ENCODE measurements around the gene TRAPPC1. TPM values are rescaled to one million over a fixed set of nuclear protein-coding genes. Genes with fewer than 3 reads are reported as not detected.
A peak's percentile ranks its signal among the peaks of the same experiment; 100 is the strongest.

Gene TRAPPC1
- polyA plus RNA-seq, 1 donor, result 99.5 TPM

DNA sequence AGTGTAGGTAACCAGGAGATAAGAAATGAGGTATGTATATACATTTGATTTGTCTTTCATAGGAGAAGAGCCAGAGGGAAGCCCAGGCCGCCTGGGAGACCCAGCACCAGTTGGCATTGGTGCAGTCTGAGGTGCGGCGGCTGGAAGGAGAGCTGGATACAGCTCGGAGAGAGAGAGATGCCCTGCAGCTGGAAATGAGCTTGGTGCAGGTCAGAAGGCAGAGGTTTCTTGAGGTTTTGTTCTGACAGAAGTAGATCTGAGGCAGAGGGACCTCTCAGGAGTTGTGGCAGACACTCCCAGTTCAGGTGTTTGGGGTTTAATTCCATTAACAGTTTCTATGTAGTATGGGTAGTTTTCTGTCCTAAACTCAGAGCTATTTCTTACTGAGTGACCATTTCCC is 8.3 kb upstream of the TRAPPC1 start:
- DNase-seq, result no peak

DNA sequence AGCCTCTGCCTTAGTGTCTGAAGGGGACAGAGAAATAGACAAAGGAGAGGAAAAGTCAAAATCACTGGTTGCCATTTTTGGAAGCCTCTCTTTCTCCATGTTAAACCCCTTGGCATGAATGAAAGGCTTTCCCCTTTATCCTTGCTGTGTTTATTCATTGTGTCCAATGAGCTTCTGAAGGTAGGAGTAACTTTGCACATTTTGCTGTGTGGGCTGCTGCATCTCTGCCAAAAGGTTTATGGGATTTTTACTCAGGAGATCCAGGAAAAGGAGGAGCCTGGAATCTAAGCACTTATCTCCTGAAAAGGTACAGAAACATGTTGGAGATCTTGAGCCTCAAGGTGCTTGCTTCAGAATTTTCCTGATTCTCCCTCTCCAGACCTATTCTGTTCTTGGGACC is 4.1 kb upstream of the TRAPPC1 start:
- no peak for DNase-seq

DNA sequence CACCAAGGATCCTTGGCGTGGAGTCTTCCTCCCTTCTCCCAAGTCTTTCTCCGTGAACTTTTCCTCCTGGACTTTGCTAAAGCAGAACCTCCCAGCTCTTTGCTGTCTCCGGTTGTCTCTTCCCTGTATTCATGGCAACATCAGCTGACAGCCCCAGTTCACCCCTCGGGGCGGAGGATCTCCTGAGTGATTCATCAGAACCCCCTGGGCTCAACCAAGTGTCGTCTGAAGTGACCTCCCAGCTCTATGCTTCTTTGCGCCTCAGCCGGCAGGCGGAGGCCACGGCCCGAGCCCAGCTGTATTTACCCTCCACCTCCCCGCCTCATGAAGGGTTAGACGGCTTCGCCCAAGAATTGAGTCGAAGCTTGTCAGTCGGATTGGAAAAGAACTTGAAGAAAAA is 1.2 kb upstream of the TRAPPC1 start:
- no peak for DNase-seq

DNA sequence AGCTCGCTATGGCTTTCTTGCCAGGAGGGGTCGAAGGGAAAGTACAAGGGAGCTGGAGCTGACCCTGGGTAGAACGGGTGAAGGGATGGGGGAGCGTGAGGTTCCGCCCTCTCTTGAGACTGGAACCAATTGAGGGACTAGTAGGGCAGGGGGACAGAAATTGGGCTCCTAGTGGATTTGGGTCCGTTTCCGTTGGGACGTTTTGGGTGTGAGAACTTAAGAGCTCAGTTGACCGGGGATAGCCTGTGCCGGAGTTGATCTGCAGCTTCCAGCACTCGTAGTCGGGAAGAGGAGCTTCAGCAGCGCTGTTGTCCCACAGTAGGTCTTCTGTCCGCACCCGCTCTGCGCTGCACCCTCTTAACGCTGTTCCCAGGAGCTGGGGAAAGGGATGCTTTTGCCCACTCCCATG is 741 bp upstream of the TRAPPC1 start:
- peak; percentile 48 for DNase-seq

DNA sequence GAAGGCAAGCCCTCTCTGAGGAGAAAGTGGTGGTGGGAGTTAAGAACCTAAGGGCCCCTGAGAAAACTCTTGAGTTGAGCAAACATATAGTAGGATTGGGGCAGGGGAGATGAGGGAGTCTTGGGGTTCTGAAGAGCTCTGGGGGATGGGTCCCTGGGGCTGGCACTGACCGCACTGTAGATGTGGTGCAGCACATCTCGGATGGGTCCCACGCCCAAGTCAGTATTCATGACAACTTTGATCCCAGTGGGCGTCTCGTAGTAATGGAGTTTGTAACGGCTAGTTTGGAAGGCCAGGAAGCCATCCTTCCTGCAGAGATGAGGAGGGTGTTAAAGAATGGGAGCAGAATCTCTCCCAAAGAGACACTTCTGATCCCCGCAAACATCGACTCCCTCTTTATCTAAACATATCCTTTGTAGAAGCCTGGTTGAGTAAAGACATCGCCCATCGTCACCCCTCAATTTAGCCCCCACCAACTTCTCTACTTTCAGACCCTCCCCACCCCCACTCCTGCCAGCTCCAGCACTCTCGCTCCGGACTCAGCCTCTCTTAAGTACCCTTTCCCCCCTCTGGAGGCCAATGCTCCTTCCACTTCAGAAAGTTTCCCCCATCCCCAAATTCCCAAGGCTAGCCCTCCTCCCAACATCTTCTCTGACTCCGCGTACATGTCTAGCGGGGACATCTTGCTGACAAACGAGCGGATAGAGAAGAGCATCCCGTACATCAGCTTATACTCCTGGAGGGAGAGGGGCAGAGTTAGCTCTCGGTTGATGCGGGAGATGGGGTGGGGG is 710 bp downstream of the TRAPPC1 start:
- no peak for DNase-seq

DNA sequence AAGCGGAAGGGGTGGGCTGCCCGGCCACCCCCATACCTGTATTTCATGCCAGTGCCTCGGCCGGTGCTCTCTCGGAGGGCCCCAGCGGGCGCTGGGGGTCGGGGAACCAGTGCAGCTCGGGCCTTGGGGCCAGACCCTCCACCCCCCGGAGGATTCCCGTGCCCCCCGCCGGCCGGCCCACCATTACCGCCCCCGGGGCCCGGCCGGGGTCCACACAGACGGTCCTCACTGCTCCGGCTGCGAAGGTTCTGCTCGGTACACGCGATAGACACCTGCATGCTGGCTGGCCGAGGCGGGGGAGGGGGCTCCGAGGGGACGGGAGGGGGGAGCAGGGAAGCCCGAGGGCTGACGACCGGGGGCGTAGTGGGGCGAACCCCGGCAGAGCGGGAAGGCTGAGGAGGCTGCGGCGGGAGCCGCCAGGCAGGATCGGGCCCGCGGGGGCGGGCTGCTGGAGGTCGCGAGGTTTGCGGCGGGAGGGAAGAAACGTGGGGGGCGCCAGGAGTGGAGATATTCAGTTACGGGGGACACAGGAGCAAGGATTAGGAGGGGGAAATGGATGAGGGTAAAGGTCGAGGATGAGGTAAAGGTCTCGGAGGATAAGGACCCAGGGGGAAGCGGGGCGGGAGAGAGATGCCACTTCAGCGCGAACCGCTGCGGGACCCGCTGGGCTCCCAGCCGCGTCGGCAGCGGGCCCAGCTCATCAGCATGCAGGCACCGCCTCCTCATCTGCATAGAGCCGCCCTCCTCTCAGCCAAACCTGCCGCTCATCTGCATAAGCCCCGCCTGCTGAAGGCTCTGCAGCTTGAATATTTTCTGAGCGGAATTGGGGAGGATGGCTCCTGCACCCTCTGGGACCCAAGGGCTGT is 2.4 kb downstream of the TRAPPC1 start, which contains the start of gene KCNAB3:
TSS of gene KCNAB3 (minus strand) at position 699 of the 866 bp plus-strand sequence. CDS start at position 278, 421 bp downstream.
- peak; percentile 85 for DNase-seq

DNA sequence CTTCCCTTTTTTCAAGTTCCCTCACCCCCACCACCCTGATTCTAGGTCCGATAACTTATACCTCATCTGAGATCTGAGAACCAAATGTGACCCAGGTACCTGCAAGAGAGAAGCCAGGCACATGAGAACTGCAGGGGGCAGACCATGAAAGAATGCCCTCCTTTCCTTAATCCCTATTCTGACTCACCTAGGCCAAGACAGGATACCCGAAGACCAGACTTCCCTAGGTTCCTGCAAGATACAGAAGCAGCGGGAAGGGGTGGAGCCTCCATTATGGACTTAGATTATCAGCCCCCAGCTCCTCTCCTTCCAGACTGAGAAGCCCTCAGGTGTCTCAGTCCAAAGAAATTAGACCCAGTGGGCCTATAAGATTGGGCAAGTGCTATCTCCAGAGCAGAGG is 4.2 kb downstream of the TRAPPC1 start:
- no peak for DNase-seq

DNA sequence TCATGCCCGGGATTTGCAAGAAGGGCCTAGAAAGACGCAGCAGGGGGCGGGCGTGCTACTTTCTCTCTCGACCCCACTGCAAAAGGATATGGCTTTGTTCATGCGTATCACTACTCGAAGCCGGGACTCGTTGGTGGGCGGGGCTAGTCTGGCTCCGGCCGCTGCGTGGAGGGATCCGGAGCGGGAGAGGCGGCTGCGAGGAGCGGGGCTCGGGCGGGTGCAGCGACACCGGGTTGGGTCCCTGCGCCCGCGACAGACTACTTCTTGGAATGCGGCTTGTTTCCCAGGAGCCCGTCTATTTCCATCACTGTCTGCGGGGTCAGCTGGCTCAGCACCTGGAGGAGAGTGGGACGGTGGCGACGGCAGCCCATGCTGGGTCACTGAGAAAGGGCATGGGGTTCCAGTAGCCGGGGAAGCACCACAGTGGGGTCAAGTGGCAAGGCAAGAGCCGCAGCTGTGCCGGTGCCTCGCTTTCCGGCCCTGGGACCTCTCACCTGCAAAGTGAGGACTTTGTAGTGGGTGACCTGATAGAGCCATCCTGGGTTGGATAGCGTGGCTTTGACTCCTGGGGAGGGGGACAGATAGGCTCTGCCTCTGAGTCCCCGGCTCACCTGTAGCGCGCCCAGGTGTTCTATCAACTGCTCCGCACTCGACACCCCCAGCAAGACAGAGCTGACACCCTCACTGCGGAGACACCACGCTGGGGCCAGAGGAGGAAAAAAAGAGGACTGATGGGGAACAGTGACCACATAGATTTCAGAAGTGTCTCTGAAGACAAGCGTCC is 8.7 kb downstream of the TRAPPC1 start:
- peak; percentile 91 for DNase-seq

DNA sequence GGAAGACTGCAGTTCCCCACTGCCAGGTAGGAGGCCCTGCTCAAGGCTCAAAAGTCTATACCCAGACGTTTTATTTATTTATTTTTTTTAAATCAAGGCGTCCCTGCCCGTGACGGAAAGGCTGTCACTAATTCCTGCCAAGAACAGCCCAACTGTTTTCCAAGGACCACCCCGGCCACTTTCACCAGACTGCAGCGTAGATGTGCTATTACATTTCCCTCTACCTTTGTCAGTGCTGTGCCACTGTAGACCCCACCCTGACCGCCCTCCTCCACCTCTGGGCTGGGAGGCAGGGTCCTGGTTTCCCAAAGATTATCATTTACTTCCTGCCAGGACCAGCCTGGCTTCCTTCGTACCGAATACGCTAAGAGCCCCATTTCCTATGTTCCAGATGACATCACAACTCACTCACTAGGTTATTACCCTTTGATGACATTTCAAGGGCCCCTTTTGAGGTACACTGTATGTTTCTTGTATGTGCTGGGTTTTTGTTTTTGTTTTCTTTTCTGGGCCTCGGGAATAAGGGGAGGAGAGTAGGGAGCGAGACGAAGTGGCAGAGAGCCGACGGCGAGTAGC is 9.4 kb downstream of the TRAPPC1 start:
- DNase-seq, result no peak

DNA sequence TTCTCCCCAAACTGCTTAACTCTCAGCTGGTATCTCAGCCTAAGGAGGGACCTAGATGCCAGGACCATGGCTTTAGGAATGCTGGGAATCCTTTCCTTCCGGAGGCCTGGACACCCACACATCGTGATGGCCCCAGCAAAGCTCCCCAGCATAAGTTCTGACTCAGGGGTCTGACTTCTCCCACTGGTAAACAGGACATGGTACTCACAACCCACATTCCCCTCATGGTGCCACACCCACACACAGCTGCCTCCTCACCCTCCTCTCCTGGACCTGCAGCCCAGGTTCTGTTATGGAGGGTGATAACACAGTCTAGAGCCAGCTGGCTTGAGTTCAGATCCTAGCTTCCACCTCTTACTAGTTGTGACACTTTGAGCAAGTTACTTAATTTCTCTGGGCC is 14.9 kb downstream of the TRAPPC1 start:
- DNase-seq, result no peak

DNA sequence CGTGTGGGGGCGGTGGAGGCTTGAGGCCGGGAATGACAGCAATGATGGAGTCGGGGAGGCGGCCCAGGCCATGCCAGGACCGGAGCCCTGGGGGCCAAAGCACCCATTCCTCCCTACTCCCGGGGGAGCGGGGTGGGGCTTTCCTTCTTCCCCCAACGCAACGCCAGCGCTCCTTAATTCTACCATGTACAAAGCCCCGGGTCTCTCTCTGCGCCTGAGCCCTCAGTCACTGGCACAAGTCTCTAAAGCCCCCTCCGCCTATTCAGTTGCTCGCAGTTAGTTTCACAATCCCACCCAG is 15.4 kb downstream of the TRAPPC1 start:
- no peak for DNase-seq

DNA sequence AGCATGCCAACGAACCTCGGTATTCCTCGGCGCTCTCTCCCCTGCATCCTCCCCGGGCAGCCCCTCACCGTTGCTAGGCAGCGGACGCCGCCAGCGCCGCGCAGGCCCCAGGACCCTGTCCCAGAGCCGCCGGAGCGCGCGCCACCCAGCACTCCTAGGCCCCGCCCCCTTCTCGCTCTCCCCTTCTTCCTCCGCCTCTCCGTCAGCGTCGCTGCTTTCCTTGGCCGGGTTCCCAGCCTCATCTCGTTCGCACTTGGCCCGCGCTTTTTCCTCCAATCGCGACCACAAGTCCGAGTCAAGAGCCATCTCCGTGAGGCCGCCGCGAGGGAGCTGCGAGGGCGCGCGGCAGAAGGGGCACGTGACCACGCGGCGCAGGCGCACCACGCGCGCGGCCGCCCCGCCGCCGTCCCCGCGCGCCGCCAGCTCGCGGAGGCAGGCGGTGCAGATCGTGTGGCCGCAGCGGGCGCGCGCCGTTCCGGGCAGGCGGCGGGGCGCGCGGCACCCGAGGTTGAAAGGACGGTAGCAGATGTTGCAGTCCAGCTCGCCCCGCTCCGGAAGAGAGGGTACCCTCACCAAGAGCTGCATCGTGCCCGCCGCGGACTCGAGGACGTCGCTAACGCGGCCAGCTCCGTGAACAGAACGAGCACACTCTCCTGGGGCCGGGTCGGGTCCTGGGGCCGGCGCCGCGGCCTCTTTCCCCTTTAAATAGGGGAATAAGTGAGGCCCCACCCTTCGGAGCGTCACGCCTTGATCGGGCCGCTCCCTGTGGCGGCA is 15.9 kb downstream of the TRAPPC1 start, which contains the start of gene RNF227:
TSS of gene RNF227 (minus strand) at position 679 of the 774 bp plus-strand sequence. CDS start at position 585, 94 bp downstream.
- peak; percentile 97 for DNase-seq

DNA sequence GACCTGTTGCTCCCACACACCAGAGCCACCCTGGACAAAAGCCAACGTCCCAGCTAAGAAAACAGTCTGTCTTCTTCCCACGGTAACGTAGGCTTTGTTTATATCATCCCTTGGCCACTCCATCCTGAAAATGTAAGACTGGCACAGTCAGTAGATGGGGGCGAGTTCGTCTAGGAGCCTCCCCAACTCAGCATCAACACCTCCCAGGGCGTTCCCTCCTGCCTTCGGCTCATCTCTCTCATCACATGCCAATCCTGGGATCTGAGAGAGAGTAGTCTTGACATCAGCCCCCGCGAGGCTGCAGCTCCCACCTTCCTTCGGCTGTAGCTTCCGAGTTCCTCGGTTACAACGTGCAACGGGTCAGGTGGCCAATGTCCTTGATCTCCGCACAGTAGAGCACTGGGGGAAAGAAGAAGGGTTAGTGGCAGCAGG is 16.6 kb downstream of the TRAPPC1 start:
- DNase-seq, result no peak

DNA sequence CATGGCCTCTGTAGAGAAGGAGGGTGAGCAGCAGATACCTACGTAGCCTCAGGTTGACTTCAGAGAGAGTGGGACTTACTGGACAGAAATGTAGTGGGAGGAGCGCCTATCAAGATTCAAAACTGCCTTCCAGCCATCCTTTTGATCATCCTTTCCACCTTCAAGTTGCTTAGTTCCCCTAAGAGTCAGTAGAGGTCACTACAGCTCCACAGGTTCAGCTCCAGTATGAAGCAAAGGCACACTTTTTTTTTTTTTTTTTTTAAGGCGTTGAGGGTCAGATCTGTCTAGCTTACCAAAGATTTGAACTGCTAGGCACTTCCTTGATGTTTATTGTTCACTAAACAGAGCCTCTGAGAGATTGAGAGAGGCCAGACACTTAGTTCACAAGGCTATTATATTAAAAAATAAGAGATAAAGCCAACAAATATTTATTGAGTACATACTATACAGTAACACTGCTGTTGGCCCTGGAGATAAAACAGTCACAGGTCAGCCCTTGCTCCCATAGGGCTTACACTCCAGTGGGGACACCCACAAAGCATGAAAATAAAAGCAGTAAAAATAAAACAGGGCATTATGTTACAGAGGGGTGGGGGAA is 18.7 kb downstream of the TRAPPC1 start:
- peak; percentile 67 for DNase-seq

DNA sequence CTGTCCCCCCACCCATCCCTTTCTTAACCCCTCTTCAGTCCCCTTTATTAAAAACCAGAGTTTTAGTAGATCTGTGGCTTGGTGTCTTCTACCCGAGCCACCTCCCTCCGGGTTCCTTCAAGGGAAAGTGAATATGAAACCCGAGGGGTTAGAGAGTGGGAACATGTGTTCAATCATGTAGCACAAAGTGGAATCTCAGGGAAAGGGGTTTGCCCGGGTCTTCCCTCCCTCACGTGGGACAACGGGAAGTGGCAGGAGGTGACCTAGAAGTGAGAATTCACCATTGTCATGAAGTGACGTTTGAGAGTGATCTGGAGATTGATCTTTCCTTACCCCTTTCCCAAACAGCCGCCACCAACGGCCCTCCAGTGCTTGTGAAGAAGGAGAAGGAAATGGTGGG is 20.6 kb downstream of the TRAPPC1 start:
- DNase-seq, result no peak

DNA sequence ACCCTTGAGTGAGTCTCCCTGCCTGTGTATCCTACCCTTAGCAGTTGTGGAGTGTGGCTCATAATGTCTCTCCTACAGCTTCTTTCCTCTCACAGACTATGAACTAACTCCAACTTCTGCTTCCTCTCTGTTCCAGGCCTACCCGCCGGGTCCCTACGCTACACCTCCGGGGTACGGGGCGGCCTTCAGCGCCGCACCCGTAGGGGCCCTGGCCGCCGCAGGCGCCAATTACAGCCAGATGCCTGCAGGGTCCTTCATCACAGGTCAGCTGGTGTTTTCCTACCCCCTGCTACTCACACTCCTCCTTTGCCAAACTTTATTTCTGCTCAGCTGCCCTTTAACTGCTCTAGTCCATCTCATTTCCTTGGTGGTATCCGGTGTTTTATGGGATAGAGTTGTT is 21.0 kb downstream of the TRAPPC1 start:
- no peak for DNase-seq

DNA sequence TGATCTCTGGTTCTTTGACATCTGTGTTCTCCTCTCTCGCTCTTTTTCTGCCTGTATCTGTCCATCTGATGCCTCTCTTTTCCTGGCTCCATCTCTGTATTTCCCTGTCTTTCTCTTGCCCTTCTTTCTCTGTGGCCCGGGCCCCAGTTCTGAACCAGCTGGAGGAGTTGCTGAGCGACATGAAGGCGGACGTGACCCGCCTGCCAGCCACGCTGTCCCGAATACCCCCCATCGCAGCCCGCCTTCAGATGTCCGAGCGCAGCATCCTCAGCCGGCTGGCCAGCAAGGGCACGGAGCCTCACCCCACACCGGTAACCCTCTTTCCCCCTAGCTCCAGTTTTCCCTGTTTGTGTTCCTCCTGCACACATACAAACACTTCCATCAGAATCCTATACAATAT is 21.5 kb downstream of the TRAPPC1 start:
- DNase-seq, result no peak

DNA sequence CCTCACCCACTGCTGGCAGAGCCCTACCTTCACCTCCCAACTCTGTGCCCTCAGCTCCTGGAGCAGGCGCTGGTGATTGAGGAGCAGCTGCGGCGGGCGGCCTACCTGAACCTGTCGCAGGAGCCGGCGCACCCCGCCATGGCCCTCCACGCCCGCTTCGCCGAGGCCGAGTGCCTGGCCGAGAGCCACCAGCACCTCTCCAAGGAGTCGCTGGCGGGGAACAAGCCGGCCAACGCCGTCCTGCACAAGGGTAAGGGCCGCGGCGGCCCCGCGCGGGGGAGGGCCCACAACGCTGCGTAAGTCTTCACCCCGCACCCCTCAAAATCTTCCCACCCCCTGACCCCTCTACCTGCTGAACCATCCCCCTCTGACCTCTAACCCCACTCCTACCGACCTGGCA is 22.7 kb downstream of the TRAPPC1 start:
- no peak for DNase-seq

DNA sequence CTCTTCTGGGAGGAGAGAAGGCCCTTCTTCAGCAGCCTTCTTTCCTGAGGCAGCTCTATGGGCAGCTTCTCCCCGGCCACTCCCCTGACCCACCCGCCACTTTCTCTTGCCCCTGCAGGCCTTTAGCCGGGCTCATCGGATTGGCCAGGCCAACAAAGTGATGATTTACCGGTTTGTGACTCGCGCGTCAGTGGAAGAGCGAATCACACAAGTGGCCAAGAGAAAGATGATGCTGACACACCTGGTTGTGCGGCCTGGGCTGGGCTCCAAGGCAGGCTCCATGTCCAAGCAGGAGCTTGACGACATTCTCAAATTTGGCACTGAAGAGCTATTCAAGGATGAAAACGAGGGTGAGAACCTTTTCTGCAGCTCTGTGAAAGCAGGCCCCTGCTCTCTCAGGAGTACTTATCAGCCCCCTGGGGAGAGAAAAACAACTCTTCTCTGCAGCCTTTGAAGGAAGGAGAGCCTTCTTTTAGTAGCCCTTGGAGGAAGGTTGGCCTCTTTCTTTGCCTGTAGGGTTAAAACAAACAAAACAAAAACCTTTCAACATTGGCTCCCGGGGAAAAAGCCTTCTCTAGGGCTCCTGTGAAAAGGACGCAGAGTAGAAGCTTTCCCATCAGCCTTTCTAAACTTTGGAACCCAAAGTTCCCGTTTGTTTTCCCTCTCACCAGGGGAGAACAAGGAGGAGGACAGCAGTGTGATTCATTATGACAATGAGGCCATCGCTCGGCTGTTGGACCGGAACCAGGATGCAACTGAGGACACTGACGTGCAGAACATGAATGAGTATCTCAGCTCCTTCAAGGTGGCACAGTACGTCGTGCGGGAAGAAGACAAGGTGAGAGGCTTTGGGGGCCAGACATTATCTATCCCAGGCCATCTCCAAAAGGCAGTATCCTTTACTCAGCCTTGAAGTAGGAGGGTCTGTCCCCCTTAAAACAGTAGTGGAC is 28.3 kb downstream of the TRAPPC1 start:
- no peak for DNase-seq

DNA sequence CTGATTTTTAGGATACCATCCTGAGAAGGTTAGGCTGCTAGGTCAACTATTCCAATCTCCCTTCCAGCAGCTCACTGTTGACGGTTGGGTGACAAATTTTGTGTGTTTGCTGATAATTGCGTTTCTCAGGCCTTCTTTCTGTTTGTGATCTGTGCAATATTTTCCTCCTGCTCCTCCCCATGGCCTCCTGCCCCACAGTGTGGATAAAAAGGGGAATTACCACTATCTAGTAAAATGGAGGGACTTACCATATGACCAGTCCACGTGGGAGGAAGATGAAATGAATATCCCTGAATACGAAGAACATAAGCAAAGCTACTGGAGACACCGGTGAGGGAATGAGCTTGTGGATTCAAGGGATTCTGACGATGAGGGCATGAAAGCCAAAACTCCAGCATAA is 34.0 kb downstream of the TRAPPC1 start:
- DNase-seq, result no peak

All from hindlimb muscle (tissue), 1 donor.